ENCODE results near the gene CCNG1.

The CCNG1 gene

DNA sequence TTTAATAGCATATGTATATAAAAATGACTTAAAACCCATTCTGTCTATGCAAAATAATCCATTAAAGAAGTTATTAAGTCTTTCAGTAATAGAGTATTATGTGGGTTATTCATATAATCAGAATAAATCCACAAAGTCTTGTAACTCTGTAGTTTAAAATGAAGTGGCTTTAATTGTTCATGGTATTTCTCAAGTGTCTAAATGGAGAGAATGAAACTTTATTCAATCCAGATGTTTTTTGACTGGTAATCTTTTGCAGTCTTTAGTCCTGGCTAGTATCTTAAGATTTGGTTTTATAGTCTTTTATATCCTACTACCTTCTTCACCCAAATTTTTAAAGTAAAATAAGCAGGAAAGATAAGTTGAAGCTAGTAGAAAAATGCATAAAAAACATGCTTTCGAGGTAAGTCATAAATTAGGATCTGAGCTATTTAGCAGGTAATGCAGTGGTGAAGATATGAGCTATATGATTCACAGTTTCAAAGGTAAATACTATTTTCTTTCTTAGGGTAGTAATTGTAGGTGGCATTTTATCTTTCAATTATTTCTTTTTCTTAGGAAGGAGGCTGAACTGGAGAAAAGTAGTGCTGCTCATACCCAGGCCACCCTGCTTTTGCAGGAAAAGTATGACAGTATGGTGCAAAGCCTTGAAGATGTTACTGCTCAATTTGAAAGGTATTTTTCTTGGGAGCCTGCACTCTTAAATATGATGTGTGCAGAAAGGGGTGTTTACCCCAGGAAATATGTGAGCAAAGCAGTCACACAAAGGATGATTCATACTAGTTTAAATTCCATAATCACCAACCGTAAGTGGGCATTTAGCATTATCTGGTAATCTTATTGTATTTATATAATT is 41.0 kb downstream of the CCNG1 start:
- DNase-seq (ENCODE audit: insufficient read length, low spot score) (no peak), FAIRE-seq (no peak)
- TF ChIP-seq POU2F2 (IDR thresholded peaks at IDR 0.05; ENCODE audit: low read depth, low read length) (no peak), POLR2AphosphoS5 (IDR thresholded peaks at IDR 0.05; ENCODE audit: low read depth, low read length) (no peak), POLR2A (IDR thresholded peaks at IDR 0.05; ENCODE audit: low read depth, low read length) (no peak), TAF1 (IDR thresholded peaks at IDR 0.05; ENCODE audit: low read depth, low read length) (no peak), SPI1 (IDR thresholded peaks at IDR 0.05; ENCODE audit: low read depth, low read length) (no peak), PAX5 (IDR thresholded peaks at IDR 0.05; ENCODE audit: insufficient read depth, low read length, severe bottlenecking) (no peak)

DNA sequence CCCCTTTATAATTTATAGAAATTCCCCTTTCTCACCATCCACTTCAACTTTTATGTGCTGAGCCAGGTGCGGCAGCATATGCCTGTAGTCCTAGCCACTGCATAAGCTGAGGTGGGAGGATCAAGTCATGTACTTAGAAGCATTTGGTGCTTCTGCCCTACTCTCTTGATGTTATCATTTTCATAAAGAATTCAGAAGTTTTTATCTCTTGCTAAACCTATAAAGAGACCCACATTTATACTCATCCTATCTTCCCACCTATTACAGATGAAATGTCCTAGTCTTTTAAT is 41.5 kb downstream of the CCNG1 start:
- DNase-seq (ENCODE audit: insufficient read length, low spot score) (no peak), FAIRE-seq (no peak)
- TF ChIP-seq POU2F2 (IDR thresholded peaks at IDR 0.05; ENCODE audit: low read depth, low read length), result no peak
- TF ChIP-seq PAX5 (IDR thresholded peaks at IDR 0.05; ENCODE audit: insufficient read depth, low read length, severe bottlenecking), result no peak
- no peak for TF ChIP-seq SPI1 (IDR thresholded peaks at IDR 0.05; ENCODE audit: low read depth, low read length)
- no peak for TF ChIP-seq POLR2AphosphoS5 (IDR thresholded peaks at IDR 0.05; ENCODE audit: low read depth, low read length)
- TF ChIP-seq POLR2A (IDR thresholded peaks at IDR 0.05; ENCODE audit: low read depth, low read length), result no peak
- no peak for TF ChIP-seq TAF1 (IDR thresholded peaks at IDR 0.05; ENCODE audit: low read depth, low read length)

DNA sequence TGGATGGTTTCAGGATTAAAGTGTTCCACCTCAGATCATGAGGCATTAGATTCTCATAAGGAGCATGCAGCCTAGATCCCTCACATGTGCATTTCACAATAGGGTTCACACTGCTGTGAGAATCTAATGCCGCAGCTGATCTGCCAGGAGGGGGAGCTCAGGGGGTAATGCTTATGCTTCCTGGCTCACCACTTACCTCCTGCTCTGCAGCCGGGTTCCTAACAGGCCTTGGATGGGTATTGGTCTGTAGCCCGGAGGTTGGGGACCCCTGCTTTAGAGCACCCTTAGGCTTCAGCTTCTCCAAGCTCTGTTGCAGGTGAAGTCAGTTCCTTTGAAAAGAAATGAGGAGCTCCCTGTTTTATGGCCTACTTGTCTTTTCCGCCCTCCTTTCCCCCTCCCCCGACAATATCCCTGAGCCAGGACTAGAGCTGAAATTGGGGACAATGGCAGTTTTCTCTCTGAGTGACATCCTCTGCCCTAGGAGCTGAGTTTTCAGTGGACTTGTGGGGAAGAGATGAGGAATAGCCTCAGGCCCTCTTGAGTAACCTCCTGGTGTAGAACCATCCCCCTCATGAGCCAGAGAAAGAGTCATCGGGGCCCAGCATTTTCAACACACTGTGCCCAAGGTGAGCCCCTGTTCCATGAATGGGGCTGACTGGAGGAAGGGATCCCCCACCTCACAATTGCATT is 51.8 kb downstream of the CCNG1 start:
- FAIRE-seq (no peak), DNase-seq (ENCODE audit: insufficient read length, low spot score) (no peak)
- no peak for TF ChIP-seq TAF1 (IDR thresholded peaks at IDR 0.05; ENCODE audit: low read depth, low read length)

DNA sequence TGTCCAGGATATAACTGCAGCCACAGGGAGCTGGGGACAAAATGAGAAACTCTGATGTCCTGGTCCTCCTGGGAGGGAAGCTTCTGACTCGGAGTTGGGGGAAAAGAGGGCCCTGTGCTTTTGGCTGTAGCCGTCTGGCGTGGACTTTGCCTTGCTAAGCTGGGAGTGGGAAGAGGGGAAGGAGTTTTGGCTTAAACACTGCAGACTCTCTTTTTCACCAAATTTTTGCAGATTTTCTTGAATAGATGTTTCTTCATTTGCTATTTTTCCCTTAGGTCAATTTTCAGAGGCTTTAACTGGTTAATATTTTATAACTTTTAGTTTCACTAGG is 52.3 kb downstream of the CCNG1 start:
- no peak for TF ChIP-seq TAF1 (IDR thresholded peaks at IDR 0.05; ENCODE audit: low read depth, low read length)
- TF ChIP-seq POU2F2 (IDR thresholded peaks at IDR 0.05; ENCODE audit: low read depth, low read length), result no peak
- TF ChIP-seq PAX5 (IDR thresholded peaks at IDR 0.05; ENCODE audit: insufficient read depth, low read length, severe bottlenecking), result no peak
- no peak for TF ChIP-seq SPI1 (IDR thresholded peaks at IDR 0.05; ENCODE audit: low read depth, low read length)
- TF ChIP-seq POLR2A (IDR thresholded peaks at IDR 0.05; ENCODE audit: low read depth, low read length), result no peak
- no peak for TF ChIP-seq POLR2AphosphoS5 (IDR thresholded peaks at IDR 0.05; ENCODE audit: low read depth, low read length)
- DNase-seq (ENCODE audit: insufficient read length, low spot score) (no peak), FAIRE-seq (no peak)

All from GM12891 (cell line).